AG04449 (cell line): ENCODE measurements around the gene KAZN.

Experiments
- CTCF ChIA-PET: fragments of 350-600 bp; formaldehyde crosslinking; extraction: SDS; loops from one replicate; lab custom pipeline; 2021; ENCODE audit warnings: antibody characterized with exemption; lab: Yijun Ruan, JAX
- POLR2A ChIA-PET: fragments of 400-600, 350-600 bp; formaldehyde crosslinking; extraction: SDS; loops from one replicate; lab custom pipeline; 2020; ENCODE audit warnings: antibody characterized with exemption, inconsistent platforms; lab: Yijun Ruan, JAX
- DNase-seq: peaks from one replicate; pipeline ENCODE4 v3.0.0-alpha.2; 2010; ENCODE audit warnings: low read depth, low spot score
- H3K4me3 ChIP-seq: 2 replicates; pipeline ENCODE4 v1.5.1; 2011; ENCODE audit warnings: low read depth, mild to moderate bottlenecking, control low read depth, low read length
- TF ChIP-seq, protein P1 (sequence below): IDR thresholded peaks from one replicate; pipeline ENCODE4 v1.5.1; 2011; ENCODE audit warnings: mild to moderate bottlenecking, moderate library complexity, low read length, control low read depth, inconsistent platforms; ENCODE audit not compliant: insufficient read depth; ENCODE audit errors: missing control alignments

The KAZN gene

DNA sequence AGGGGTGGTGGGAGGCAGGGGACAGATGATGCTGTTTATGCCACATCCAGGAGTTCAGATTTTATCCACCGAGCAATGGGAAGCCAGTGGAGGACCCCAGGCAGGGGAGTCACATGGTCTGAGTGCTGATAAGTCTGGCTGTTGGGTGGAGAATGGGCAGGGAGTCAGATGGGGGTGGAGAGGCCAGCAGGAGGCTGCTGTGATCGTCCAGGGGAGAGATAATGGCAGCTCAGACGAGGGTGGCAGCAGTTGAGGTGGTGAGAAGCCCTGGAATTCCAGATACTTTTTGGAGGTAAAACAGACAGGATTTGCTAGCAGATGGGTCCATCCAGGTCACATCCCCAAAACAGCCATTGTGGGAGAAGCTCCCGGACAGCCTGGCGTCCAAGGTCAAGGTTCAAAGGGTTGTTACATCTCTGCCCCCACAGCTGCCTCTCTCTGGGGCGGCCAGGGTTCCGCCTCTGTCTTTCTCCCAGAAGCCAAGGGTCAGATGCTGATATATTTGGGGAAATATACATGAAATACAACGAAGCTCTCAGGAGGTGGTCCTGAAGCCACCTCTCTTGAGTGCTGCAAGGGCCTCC, 303.0 kb downstream of the KAZN start:
- POLR2A ChIA-PET: interaction anchor here (0.6 kb wide), 1 partner anchor 21 kb away, joined by 3 read pairs; no protein-coding TSS in a partner anchor
- no peak overlapping the region for H3K4me3 ChIP-seq

DNA sequence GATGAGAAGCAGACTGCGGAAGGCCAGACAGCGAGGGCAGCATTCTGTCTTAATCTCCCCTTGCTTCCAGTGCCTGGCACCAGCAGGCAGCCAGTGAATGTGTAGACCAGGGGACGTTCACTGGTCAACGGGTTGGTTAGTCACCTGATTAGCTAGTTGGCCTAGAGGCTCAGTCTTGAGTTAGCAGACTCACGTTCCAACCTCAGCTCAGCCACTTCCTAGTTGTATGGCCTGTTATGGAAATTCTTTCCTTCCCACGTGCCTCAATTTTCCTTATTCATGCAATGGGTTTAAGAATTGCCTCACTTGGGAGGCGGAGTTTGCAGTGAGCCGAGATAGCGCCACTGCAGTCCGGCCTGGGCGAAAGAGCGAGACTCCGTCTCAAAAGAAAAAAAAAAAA, 305.4 kb downstream of the KAZN start:
- ChIA-PET POLR2A (no interaction called here), CTCF (interaction anchor here (1.4 kb wide), 1 partner anchor 11 kb away, joined by 4 read pairs; no protein-coding TSS in a partner anchor)
- TF ChIP-seq, protein P1, sequence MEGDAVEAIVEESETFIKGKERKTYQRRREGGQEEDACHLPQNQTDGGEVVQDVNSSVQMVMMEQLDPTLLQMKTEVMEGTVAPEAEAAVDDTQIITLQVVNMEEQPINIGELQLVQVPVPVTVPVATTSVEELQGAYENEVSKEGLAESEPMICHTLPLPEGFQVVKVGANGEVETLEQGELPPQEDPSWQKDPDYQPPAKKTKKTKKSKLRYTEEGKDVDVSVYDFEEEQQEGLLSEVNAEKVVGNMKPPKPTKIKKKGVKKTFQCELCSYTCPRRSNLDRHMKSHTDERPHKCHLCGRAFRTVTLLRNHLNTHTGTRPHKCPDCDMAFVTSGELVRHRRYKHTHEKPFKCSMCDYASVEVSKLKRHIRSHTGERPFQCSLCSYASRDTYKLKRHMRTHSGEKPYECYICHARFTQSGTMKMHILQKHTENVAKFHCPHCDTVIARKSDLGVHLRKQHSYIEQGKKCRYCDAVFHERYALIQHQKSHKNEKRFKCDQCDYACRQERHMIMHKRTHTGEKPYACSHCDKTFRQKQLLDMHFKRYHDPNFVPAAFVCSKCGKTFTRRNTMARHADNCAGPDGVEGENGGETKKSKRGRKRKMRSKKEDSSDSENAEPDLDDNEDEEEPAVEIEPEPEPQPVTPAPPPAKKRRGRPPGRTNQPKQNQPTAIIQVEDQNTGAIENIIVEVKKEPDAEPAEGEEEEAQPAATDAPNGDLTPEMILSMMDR: no peak
- no peak overlapping the region for H3K4me3 ChIP-seq
- no peak for DNase-seq

More for the DNA sequence above, 303.0 kb downstream of the KAZN start:
- TF ChIP-seq, protein P1: no peak
- DNase-seq: no peak
- CTCF ChIA-PET: interaction anchor here (1.0 to 1.9 kb wide), 2 partner anchors 13 to 145 kb away, joined by 3 to 5 read pairs; no protein-coding TSS in a partner anchor

DNA sequence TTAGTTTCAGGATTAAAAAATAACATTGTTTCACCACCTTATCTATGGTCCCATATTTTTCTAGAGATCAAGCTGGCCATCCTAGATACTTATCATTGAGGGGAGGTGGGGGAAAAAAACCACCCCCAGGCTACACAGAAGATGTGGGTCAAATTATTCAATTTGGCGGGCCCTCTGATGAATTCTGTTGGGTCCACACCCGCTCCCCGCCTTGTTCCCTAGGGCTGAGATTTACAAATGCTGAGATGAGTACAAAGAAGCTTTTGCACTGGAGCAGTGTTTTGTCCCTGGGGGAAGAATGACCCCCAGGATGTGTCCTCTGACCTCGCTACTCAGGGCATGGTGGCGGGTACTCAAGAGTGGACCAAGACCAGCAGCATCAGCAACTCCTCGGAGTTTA, 308.2 kb downstream of the KAZN start:
- POLR2A ChIA-PET: no interaction called here
- TF ChIP-seq, protein P1: no peak
- CTCF ChIA-PET: interaction anchor here (1.2 to 1.7 kb wide), 4 partner anchors 8 to 141 kb away, joined by 4 to 5 read pairs (median 4); no protein-coding TSS in a partner anchor
- H3K4me3 ChIP-seq: no peak overlapping the region
- no peak for DNase-seq

DNA sequence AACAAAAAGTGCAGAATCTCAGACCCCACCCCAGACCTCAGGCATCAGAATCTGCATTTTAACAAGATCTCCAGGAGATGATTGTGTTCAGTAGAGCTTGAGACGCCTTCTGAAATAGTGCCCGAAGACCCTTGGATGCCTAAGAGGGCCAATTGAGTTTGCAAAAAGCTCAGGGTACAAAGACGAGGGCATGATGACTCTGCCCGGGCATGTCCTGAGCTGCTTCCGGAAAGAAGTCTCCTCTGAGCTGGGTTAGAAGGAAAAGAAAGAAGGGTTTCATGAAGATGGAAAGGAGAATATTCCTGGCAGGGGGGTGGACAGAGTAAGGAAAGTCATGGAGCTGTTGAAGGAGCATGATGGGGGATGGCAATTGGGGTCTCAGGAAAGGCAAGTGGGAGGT, 308.9 kb downstream of the KAZN start:
- DNase-seq: no peak
- ChIA-PET POLR2A (no interaction called here), CTCF (interaction anchor here (0.8 to 1.5 kb wide), 4 partner anchors 8 to 140 kb away, joined by 3 to 5 read pairs (median 4); no protein-coding TSS in a partner anchor)
- TF ChIP-seq, protein P1: no peak
- H3K4me3 ChIP-seq: no peak overlapping the region

DNA sequence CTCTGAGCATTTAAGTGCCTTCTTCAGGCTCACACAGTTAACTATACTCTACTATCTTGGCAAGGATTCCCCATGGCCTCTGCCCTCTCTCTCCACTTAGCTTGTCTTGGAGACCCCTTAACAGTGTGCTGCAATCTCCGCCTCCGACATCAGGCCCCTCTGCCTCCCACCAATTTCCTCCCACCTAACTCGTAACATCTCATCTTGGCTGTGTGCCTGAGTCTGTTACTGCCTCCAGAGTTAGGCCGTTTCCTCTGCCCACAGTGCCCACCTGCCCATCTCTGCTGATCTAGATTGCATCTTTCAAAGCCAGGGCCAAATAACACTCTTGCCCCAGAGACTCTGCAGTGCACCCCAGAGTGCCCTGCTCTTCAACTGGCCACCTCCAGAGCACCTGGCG, 310.8 kb downstream of the KAZN start:
- no peak overlapping the region for H3K4me3 ChIP-seq
- CTCF ChIA-PET: no interaction called here
- POLR2A ChIA-PET: no interaction called here
- DNase-seq: no peak
- TF ChIP-seq, protein P1: no peak

DNA sequence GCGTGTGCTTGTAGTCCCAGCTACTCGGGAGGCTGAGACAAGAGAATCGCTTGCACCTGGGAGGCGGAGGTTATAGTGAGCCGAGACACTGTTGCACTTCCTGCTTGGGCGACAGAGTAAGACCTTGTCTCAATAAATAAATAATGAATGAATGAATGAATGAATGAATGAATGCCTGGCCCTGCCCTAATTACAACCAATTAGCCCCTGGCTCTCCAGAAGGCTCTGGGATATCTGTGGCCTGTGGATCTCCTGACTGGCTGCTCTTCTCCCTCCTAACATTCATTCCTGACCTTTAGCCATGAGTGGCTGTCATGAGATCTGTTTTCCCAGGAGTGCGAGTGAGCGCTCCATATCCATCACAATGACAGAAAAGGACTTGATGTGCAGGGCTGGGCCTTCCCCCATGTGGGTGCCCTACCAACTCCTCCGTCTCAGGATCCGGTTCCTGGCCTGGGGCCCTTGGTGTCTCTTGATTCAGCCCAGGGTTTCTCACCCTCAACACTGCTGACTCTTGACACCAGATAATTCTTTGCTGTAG, 311.5 kb downstream of the KAZN start:
- ChIA-PET POLR2A (no interaction called here), CTCF (no interaction called here)
- no peak for DNase-seq
- H3K4me3 ChIP-seq: no peak overlapping the region
- TF ChIP-seq, protein P1: no peak
